Glutamatergic neuron (in vitro differentiated cells): ENCODE results near the gene GUK1. TPM values are rescaled to one million over a fixed set of nuclear protein-coding genes. Genes with fewer than 3 reads are reported as not detected.
A peak's percentile ranks its signal among the peaks of the same experiment; 100 is the strongest.

Experiments
- DNase-seq: peaks from one replicate; pipeline ENCODE4 v3.0.0; 2022
- H3K27ac Mint-ChIP-seq: one replicate; pipeline ENCODE4 v1.8.0; 2020; ENCODE audit warnings: mild to moderate bottlenecking, mixed read lengths, inconsistent platforms; ENCODE audit not compliant: unreplicated experiment
- H3K27me3 Mint-ChIP-seq: one replicate; pipeline ENCODE4 v1.8.0; 2020; ENCODE audit warnings: mild to moderate bottlenecking, moderate library complexity, mixed read lengths, inconsistent platforms; ENCODE audit not compliant: unreplicated experiment
- H3K36me3 Mint-ChIP-seq: one replicate; pipeline ENCODE4 v1.8.0; 2020; ENCODE audit warnings: mild to moderate bottlenecking, mixed read lengths, inconsistent platforms; ENCODE audit not compliant: unreplicated experiment
- H3K4me1 Mint-ChIP-seq: one replicate; pipeline ENCODE4 v1.8.0; 2020; ENCODE audit warnings: mild to moderate bottlenecking, low read depth, mixed read lengths, inconsistent platforms; ENCODE audit not compliant: unreplicated experiment
- H3K4me3 Mint-ChIP-seq: one replicate; pipeline ENCODE4 v1.8.0; 2020; ENCODE audit warnings: mild to moderate bottlenecking, mixed read lengths, inconsistent platforms; ENCODE audit not compliant: unreplicated experiment
- H3K9me3 Mint-ChIP-seq: one replicate; pipeline ENCODE4 v1.8.0; 2020; ENCODE audit warnings: mild to moderate bottlenecking, moderate library complexity, mixed read lengths, inconsistent platforms; ENCODE audit not compliant: unreplicated experiment
- long read RNA-seq: library from polyadenylated mRNA; unstranded; transcript quantifications from one replicate; pipeline ENCODE4 v2.0.0, GENCODE V29; 2020; ENCODE audit not compliant: unreplicated experiment
- total RNA-seq: library from RNA; stranded (reverse); fragmentation: NEBNext Ultra II Directional; extraction: Animal tissue kit (Norgen Biotek cat#: 25700); gene quantifications from one replicate; pipeline ENCODE4 v1.2.1, GENCODE V29; 2021; ENCODE audit not compliant: unreplicated experiment
- TF ChIP-seq, protein P1 (sequence below): fragments of 200-600 bp; sonication (generic); IDR thresholded peaks from one replicate; pipeline ENCODE4 v1.5.0; 2021; ENCODE audit not compliant: partially characterized antibody, unreplicated experiment

GUK1 gene, protein sequence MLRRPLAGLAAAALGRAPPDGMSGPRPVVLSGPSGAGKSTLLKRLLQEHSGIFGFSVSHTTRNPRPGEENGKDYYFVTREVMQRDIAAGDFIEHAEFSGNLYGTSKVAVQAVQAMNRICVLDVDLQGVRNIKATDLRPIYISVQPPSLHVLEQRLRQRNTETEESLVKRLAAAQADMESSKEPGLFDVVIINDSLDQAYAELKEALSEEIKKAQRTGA
- 128 TPM for total RNA-seq
- long read RNA-seq, transcript GUK1-201 (9 exons, 1,084 nt) = minor isoform, 20 of 163 reads
- long read RNA-seq, transcript GUK1-210 (8 exons, 990 nt) = major isoform, 91 of 163 reads
- long read RNA-seq, transcript GUK1-208 (7 exons, 842 nt) = minor isoform, 10 of 163 reads
- long read RNA-seq, partial matches to known transcripts = 3 of 163 reads
- long read RNA-seq, other reads (novel, unspliced or antisense) = 30 of 163 reads

DNA sequence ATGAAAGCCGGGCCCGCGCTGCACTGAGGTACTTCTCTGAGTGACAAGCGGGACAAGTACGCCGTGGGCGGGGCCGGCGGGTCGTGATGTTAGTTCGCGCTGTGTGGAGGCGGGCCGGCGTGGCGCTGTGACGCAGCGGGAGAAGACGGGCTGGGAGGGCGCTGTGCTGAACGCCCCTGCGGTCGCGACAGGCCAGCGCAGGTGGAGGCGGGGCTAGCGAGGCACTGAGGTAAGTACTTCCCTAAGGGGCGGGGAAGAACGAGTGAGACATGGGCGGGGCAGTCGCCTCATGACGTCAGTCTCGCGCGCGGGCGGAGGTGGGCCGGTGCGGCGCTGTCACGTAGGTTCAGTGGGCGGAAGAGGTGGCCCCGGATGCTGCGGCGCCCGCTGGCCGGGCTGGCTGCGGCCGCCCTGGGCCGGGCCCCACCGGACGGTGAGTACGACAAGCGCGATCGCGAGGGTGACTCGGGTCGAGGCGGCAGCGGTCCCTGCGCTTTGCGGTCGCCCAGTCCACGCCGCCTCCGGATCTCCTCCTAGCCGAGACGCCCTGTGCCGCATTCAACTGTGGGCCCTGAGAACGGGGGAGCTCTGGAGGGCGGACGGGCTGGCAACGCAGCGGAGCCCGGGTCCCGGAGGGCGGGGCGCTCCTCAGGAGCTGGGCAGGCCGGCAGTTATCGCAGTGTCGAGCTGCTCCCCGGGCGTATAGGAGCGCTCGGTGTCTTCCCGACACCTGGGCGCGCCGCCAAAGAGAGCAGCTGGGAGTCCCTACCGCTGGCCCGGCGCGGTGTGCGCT, at the start of gene GUK1:
TSS of gene GUK1 (plus strand) at position 349 of the 793 bp plus-strand sequence. CDS start at position 373, 24 bp downstream.
- peaks cover 14% of the 10 kb centered on the region for H3K9me3 Mint-ChIP-seq
- TF ChIP-seq, protein P1, sequence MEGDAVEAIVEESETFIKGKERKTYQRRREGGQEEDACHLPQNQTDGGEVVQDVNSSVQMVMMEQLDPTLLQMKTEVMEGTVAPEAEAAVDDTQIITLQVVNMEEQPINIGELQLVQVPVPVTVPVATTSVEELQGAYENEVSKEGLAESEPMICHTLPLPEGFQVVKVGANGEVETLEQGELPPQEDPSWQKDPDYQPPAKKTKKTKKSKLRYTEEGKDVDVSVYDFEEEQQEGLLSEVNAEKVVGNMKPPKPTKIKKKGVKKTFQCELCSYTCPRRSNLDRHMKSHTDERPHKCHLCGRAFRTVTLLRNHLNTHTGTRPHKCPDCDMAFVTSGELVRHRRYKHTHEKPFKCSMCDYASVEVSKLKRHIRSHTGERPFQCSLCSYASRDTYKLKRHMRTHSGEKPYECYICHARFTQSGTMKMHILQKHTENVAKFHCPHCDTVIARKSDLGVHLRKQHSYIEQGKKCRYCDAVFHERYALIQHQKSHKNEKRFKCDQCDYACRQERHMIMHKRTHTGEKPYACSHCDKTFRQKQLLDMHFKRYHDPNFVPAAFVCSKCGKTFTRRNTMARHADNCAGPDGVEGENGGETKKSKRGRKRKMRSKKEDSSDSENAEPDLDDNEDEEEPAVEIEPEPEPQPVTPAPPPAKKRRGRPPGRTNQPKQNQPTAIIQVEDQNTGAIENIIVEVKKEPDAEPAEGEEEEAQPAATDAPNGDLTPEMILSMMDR = peak; percentile 28
- peaks cover 11% of the 10 kb centered on the region for H3K27me3 Mint-ChIP-seq
- peak within 1 kb of the TSS; percentile 93 for H3K4me3 Mint-ChIP-seq
- peaks cover 12% of the 10 kb centered on the region for H3K4me1 Mint-ChIP-seq
- H3K27ac Mint-ChIP-seq = peak within 1 kb of the TSS; percentile 88
- peak; percentile 100 for DNase-seq
- H3K36me3 Mint-ChIP-seq = no peaks in the 10 kb centered on the region

DNA sequence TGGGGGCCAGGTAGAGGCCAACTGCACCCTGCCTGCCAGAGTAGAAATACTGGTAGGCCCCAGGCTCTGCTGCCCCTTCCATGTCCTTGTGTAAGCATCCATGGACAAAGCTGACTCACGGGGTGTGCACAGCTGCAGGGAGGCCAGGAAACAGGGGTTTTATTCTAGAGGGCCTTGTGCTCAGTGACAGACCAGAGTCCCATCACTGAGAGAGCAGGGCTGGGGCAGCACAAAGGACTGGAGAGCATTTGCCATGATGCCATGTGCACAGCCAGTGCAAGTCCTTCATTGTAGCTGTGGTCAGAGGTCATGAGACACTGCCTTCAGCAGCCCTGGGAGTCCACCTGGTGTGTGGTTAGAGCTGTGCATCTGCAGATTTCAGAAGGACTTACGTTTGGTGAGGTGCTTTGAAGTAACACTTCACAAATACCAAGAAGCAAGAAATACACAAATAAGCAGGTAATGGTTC, 49.4 kb upstream of the GUK1 start:
- Mint-ChIP-seq H3K27me3 (peaks cover 4% of the 10 kb centered on the region), H3K4me1 (peaks cover 31% of the 10 kb centered on the region), H3K27ac (peak overlapping the region; percentile 70), H3K4me3 (no peak overlapping the region), H3K36me3 (peaks cover 14% of the 10 kb centered on the region), H3K9me3 (peaks cover 10% of the 10 kb centered on the region)
- TF ChIP-seq, protein P1 = no peak
- DNase-seq = no peak

DNA sequence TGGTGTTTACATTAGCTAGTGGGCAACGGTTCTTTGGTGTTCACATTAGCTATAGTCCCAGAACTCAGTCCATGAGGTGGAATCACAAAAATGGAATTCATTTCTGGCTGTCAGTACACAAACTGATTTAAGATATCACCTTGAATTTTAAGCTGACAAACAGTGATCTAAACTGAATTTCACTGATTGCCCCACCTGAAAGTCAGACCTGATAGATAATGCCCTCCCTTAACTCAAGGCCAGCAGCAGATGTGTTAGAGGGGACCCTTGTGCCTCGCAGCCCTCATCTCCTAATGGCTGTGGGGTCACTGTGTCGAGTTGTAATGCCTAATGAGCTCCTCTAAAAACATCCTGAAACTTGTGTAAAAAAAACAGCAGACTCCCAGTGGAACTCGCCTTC, 49.0 kb upstream of the GUK1 start:
- Mint-ChIP-seq H3K27me3 (peaks cover 4% of the 10 kb centered on the region), H3K36me3 (peaks cover 18% of the 10 kb centered on the region), H3K4me1 (peaks cover 29% of the 10 kb centered on the region), H3K27ac (peak overlapping the region; percentile 57), H3K4me3 (peak overlapping the region; percentile 23), H3K9me3 (peaks cover 10% of the 10 kb centered on the region)
- no peak for DNase-seq
- TF ChIP-seq, protein P1 = no peak

DNA sequence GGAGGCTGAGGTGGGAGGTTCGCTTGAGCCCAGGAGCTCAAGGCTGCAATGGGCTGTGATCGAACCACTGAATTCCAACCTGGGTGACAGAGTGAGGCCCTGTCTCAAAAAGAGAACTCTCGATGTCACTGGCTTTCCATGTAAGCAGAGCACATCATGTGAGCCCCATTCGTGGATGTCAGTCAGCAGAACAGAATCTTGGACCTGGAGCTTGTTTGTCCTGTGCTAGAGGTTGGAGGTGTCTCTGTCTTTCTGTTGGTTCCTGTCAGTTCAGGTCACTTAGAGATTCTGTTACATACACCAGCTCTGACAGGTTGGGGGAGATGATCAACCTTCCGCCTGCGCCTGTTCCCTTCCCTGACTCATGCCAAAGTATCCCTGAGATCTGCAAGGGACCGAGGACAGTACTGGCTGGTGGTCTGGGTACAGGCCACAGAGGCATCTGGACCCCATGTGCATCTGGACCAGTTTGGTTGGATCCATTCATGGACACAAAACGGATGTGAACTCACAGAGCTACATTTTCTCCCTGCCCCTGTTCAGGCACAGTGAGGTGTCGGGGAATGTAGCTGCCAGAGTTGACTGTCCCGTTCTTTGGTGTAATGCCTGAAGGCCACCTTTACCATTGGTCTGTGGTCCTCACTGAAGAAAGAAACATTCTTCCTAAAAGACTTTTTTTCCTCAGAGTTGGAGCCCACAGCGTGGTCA, 47.6 kb upstream of the GUK1 start:
- Mint-ChIP-seq H3K4me3 (no peak overlapping the region), H3K4me1 (peaks cover 26% of the 10 kb centered on the region), H3K27me3 (peaks cover 4% of the 10 kb centered on the region), H3K27ac (no peak overlapping the region), H3K36me3 (peaks cover 18% of the 10 kb centered on the region), H3K9me3 (peaks cover 10% of the 10 kb centered on the region)
- no peak for DNase-seq
- TF ChIP-seq, protein P1 = no peak
